Right hindlimb (tissue), 1 donor: Measurements from ENCODE around the gene CDH13.

Experiments used
- DNase-seq: peaks from one replicate; pipeline ENCODE4 v3.0.0-alpha.2; 2018

CDH13 gene

GRCh38 chr16:83070416-83071209, 443.8 kb downstream of the CDH13 start:
- DNase-seq: no peak

- no peak for DNase-seq
These were observed 449.2 kb downstream of the CDH13 start for GRCh38 chr16:83075956-83076355.

GRCh38 chr16:83083361-83083760, 456.6 kb downstream of the CDH13 start:
- DNase-seq: no peak

GRCh38 chr16:83085660-83086059, 458.9 kb downstream of the CDH13 start:
- no peak for DNase-seq

- no peak for DNase-seq
These were observed 469.3 kb downstream of the CDH13 start for GRCh38 chr16:83095941-83096692.

GRCh38 chr16:83098536-83098935, 471.8 kb downstream of the CDH13 start:
- DNase-seq: no peak

- DNase-seq: no peak
These were observed 473.9 kb downstream of the CDH13 start for GRCh38 chr16:83100679-83101078.

GRCh38 chr16:83102336-83102735, 475.6 kb downstream of the CDH13 start:
- no peak for DNase-seq

GRCh38 chr16:83105279-83106077, 478.7 kb downstream of the CDH13 start:
- DNase-seq: no peak

GRCh38 chr16:83109490-83110125, 482.8 kb downstream of the CDH13 start:
- DNase-seq: no peak

- DNase-seq: no peak
These were observed 483.5 kb downstream of the CDH13 start for GRCh38 chr16:83110269-83110668.

GRCh38 chr16:83113317-83113716, 486.5 kb downstream of the CDH13 start:
- no peak for DNase-seq

GRCh38 chr16:83113811-83114210, 487.0 kb downstream of the CDH13 start:
- no peak for DNase-seq

- no peak for DNase-seq
These were observed 488.9 kb downstream of the CDH13 start for GRCh38 chr16:83115491-83116232.

- DNase-seq: no peak
These were observed 489.6 kb downstream of the CDH13 start for GRCh38 chr16:83116274-83116892.

- no peak for DNase-seq
These were observed 491.0 kb downstream of the CDH13 start for GRCh38 chr16:83117810-83118209.

GRCh38 chr16:83118365-83118764, 491.6 kb downstream of the CDH13 start:
- no peak for DNase-seq

- DNase-seq: no peak
These were observed 499.3 kb downstream of the CDH13 start for GRCh38 chr16:83125999-83126568.

- no peak for DNase-seq
These were observed 501.3 kb downstream of the CDH13 start for GRCh38 chr16:83128041-83128440.

GRCh38 chr16:83130039-83130438, 503.3 kb downstream of the CDH13 start:
- no peak for DNase-seq

GRCh38 chr16:83134638-83135037, 507.9 kb downstream of the CDH13 start:
- DNase-seq: no peak
